GM18870 (cell line): Measurements from ENCODE around the gene NPEPL1.
"Not testable (repeated sequence)": the region's sequence is repeated elsewhere in the genome, so short reads cannot be mapped to it uniquely, and the experiment has no call there.

Experiments used
- ATAC-seq: cut with Tn5 transposase; IDR thresholded peaks from one replicate; pipeline ENCODE4 v1.9.1; 2021; ENCODE audit warnings: moderate library complexity; ENCODE audit not compliant: unreplicated experiment

Gene NPEPL1

DNA sequence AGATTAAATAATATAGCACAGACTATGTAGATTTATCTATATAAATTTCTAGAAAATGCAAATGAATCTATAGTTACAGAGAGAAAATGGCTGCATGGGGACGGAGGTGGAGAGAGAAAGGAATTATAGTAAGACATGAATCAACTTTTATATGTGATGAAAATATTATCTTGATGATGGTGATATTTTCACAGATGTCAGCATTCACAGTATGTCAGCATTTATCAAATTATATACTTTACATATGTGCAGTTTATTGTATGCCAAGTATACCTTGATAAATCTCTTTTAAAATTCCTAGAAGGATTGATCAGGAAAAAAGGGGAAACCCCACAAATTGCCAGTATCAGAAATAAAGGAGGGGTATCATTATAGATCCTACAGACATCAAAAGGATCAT, 44.6 kb downstream of the NPEPL1 start:
- no peak for ATAC-seq

GRCh38 chr20:58740356-58741308, 48.0 kb downstream of the NPEPL1 start:
- no peak for ATAC-seq

DNA sequence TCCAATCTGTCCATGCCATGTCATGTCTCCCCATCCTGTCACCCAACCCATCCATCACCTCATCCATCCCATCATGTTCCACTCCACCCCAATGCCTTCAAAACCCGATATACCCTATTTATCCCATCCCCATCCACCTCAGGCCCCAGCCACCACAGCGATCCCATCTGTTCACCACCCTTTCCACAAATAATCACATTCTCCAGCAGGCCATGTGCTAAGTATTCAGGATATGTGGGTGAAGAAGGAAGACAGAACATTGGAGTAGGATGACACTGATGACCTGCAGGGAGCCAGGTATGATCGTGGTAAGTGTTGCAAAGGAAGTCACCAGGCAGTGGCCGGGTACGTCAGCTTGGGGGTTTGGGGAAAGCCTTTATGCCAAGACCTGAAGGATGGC, 48.8 kb downstream of the NPEPL1 start:
- no peak for ATAC-seq

DNA sequence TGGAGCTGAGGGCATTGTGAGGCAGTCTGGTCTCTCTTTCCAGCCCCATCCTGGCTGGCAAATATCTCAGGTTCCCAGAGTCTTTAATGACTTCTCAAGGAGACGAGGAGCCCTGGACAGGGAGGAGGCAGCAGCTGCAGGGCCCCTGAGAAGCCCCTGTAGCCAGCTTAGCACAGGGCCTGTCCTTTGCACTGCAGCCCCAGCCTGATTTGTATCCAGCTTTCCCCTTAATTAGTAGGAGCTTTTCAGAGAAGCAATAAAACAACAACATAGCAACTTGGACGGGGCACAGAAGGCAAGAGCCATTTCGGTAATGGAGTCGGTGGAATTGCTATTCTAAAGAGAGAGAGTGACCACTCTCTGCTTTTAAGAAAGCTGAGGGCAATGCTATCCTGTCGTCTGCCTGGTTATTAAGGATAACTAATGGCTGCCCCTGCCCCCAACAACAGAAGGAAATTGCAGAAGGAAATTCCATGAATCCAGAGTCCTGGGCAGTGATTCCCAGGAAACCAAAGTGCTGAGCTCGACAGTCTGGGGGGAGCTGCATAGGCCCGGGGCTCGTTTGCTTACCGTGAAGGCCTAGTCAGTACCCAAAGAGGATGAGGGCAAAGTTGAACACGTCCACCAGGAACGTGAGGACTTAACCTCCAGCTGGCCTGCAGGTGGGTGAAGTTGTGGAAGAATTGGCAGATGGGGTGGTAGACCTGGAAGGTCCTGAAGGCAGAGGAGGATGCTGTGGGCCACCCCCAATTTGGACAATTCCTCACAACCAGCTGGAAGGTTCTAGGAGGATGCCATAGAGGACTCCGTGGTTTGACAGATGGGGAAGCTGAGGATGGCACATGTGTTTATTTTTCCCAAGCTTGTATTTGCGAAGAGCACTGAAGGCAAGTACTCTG, 50.3 kb downstream of the NPEPL1 start:
- ATAC-seq, result no peak

- no peak for ATAC-seq
Measured at GRCh38 chr20:58743929-58744534, 51.4 kb downstream of the NPEPL1 start.

- ATAC-seq, result no peak
Measured at GRCh38 chr20:58744836-58745235, 52.2 kb downstream of the NPEPL1 start.

DNA sequence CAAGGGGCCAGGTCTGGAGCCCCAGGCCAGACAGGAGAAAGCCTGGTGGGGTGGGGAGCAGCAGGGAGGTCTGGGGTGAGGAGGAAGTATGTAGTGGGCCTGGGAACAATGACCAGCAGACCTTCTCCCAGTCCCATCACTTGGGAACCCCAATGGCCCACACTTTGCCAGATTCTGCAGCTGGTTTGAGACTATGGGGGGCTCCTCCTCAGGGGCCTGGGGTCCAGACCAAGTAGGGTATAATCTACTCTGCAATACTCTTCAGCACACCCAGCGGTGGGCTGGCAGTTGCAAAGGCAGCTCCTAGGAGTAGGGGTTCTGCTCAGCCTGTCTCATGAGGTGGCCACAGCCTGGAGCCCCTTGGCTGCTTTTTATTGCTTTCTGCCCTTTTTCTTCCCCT, 52.8 kb downstream of the NPEPL1 start:
- ATAC-seq, result no peak

GRCh38 chr20:58746620-58747019, 54.0 kb downstream of the NPEPL1 start:
- no peak for ATAC-seq

GRCh38 chr20:58747211-58747610, 54.6 kb downstream of the NPEPL1 start:
- no peak for ATAC-seq

GRCh38 chr20:58748618-58749017, 56.0 kb downstream of the NPEPL1 start:
- ATAC-seq, result no peak

DNA sequence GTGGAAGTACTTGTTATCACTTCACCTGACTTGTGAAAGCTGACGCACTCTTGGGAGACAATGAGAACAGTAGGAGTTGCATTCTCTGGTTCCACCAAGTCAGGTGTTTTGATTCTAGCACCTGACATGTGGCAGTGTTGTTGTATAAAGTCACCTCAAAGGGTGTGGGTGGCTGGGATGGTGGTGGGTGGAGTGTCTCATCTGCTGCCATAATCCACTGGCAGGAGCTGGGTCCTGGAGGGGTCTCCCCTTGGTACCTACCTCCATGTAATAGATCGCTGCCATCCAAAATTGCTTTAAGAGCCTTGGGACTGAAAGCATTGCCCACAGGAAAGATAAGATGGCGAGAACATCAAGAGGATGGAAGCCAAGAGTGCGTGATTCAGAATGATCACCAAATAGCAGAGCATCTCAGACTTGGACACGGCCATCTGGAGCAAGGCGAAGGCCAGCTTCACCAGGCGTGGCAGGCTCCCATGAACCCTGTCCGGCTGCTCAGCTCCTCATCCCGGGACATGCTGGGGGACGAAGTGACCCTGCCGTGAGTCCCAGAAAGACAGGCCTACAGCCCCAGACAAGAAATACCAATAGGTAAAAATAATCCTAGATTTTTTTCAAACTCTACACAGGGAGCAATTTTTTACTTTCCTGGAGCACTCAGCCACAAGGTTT, 56.6 kb downstream of the NPEPL1 start:
- no peak for ATAC-seq

DNA sequence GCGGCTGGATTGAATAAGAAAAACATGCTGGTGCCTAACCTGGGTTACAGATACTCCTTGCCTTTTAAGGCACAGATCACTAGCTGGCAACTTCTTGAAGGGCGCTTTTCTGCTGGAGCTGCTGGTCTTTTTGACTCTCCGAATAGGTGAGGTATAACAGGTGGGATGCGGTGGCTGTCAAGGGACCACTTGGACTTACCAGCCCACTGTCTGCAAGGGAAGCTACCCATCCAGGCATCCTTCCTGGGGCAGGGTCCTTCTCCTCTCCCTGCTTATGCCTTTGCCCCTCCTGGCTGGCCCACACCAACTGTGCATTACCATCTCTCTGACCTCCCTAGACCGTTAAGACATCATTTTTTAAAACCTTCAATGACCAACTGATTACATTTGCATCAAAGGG, 57.4 kb downstream of the NPEPL1 start:
- ATAC-seq, result no peak

- not testable (repeated sequence) for ATAC-seq
Measured at GRCh38 chr20:58750706-58751105, 58.1 kb downstream of the NPEPL1 start.

- no peak for ATAC-seq
Measured at GRCh38 chr20:58751979-58752378, 59.4 kb downstream of the NPEPL1 start.

GRCh38 chr20:58752565-58752964, 60.0 kb downstream of the NPEPL1 start:
- ATAC-seq, result no peak

DNA sequence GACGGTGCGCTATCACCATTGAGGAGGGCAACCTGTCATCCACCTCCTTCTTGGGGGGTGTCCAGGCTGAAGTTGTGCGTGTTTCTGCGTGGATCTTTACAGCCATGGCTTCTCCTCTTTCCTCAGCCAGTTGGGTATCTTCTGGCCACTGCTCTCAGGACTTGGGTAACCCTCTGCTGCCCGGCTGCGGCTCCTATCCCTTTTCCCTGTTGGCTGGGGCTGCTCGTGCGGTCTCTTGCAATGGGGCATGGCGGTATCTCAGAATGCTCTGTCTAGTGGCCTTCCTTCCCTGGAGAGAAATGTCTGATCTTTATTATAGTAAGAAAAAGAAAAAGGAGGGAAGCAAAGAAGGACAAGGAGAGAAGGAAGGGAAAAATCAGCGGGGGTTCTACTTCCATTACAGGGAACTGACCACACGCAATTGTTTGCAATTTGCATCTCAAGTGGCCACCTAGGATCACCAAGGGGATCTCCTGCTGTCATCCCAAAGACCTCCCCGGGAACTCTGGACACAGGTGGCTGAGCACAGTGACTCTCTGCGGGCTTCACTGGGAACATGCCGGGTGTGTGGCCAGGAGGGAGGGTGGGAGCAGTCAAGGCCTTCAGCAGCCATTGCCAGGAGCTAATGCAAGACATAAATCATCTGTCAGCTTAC, 60.8 kb downstream of the NPEPL1 start:
- ATAC-seq, result no peak

DNA sequence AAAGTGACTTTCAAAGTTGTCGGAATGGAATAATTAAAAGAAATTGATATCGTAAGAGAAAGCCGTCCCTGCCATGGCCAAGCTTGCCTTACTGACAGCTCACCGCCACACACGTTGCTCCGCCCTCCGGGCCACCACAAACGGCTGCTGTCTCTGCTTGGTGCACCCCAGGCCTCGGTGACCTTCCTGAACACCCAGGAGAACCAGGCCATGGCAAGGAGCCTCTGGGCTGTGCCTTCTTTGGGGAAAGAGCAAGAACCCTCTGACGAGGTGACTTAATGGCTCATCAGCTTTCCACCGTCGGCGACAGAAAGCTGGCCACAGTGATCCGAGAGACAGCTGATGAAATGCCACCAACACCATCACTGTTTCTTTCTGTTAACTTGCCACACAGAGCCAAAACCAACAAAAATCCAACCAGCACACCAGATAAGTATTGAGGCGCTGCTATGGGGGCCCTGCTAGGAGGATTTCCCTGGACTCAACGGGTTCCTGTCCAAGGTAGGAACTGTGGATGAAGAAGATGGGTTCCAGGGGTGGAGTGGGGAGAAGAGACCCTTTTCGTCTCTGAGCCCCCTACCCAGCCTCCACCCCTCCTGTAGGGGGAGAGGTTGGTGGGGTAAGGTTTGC, 61.4 kb downstream of the NPEPL1 start:
- no peak for ATAC-seq

- no peak for ATAC-seq
Measured at GRCh38 chr20:58754584-58754983, 62.0 kb downstream of the NPEPL1 start.

GRCh38 chr20:58755062-58755697, 62.6 kb downstream of the NPEPL1 start:
- no peak for ATAC-seq
